Measurements from ENCODE around the gene EML1.

Gene EML1

DNA sequence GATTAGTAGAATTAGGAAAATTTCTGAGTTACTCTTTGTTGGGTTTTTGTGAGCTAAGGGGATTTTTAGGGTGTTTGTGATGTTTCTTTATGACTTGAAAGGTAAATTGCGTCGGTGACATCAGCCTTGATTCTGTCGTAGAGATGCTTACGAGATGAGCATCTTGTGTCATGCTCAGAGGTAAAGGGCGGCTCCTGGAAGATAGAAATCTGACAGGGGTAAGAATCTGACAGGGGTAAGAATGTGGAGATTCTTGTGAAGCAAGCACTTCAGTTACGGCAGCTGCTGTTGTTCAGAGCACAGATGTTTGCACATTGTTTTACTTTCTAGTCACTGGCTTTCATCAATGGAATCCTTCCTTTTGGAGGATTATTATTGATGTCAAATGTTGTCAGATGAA lies 22.5 kb downstream of the EML1 start:
- H3K4me1 ChIP-seq (ENCODE audit: control insufficient read depth in 1 of 2, insufficient read depth in 1 of 2, low read depth in 1 of 2, low read length in 1 of 2): no peaks in the 10 kb centered on the region
- H3K27ac ChIP-seq: no peak overlapping the region
- no peak overlapping the region for H3K4me3 ChIP-seq (ENCODE audit: low read depth in 1 of 2, low read length in 1 of 2)
- no peaks in the 10 kb centered on the region for H3K9me3 ChIP-seq
- H3K36me3 ChIP-seq: no peaks in the 10 kb centered on the region
- H3K27me3 ChIP-seq: peaks cover 62% of the 10 kb centered on the region
- no peak for TF ChIP-seq CTCF (IDR thresholded peaks at IDR 0.05)

- TF ChIP-seq CTCF (IDR thresholded peaks at IDR 0.05): no peak
- no peak overlapping the region for H3K4me3 ChIP-seq (ENCODE audit: low read depth in 1 of 2, low read length in 1 of 2)
- H3K27ac ChIP-seq: no peak overlapping the region
- peaks cover 68% of the 10 kb centered on the region for H3K27me3 ChIP-seq
- H3K4me1 ChIP-seq (ENCODE audit: control insufficient read depth in 1 of 2, insufficient read depth in 1 of 2, low read depth in 1 of 2, low read length in 1 of 2): no peaks in the 10 kb centered on the region
- H3K36me3 ChIP-seq: no peaks in the 10 kb centered on the region
- no peaks in the 10 kb centered on the region for H3K9me3 ChIP-seq
Measured at GRCh38 chr14:99816217-99816616, 23.0 kb downstream of the EML1 start.

DNA sequence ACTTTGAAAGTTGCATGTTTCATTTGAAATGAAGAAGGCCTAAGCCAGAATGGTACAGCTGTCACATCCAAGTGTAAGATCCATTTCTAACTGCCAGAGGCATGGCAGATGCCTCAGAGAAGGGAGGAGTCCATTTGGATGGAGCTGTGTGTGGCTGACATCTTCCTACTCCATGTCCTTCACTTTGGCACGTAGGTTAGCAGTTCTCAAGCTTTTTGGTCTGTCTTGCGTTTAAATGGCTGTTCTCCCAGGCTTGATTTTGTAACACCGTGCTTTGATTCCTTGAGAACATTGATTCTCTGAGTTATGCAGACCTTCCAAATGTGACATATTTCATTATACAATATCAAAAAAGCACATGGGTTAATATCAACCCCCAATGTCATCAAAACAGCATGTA lies 23.4 kb downstream of the EML1 start:
- Histone ChIP-seq H3K27ac (no peak overlapping the region), H3K4me1 (ENCODE audit: control insufficient read depth in 1 of 2, insufficient read depth in 1 of 2, low read depth in 1 of 2, low read length in 1 of 2) (no peaks in the 10 kb centered on the region), H3K4me3 (ENCODE audit: low read depth in 1 of 2, low read length in 1 of 2) (no peak overlapping the region), H3K9me3 (no peaks in the 10 kb centered on the region), H3K36me3 (no peaks in the 10 kb centered on the region), H3K27me3 (peaks cover 72% of the 10 kb centered on the region)
- TF ChIP-seq CTCF (IDR thresholded peaks at IDR 0.05): no peak

- Histone ChIP-seq H3K36me3 (no peaks in the 10 kb centered on the region), H3K27me3 (peaks cover 73% of the 10 kb centered on the region), H3K9me3 (no peaks in the 10 kb centered on the region), H3K27ac (no peak overlapping the region), H3K4me3 (ENCODE audit: low read depth in 1 of 2, low read length in 1 of 2) (no peak overlapping the region), H3K4me1 (ENCODE audit: control insufficient read depth in 1 of 2, insufficient read depth in 1 of 2, low read depth in 1 of 2, low read length in 1 of 2) (no peaks in the 10 kb centered on the region)
- TF ChIP-seq CTCF (IDR thresholded peaks at IDR 0.05): no peak
Measured at GRCh38 chr14:99817331-99817730, 24.1 kb downstream of the EML1 start.

GRCh38 chr14:99818503-99819036 lies 25.4 kb downstream of the EML1 start:
- no peaks in the 10 kb centered on the region for H3K4me1 ChIP-seq (ENCODE audit: control insufficient read depth in 1 of 2, insufficient read depth in 1 of 2, low read depth in 1 of 2, low read length in 1 of 2)
- H3K27me3 ChIP-seq: peaks cover 72% of the 10 kb centered on the region
- no peaks in the 10 kb centered on the region for H3K36me3 ChIP-seq
- no peak overlapping the region for H3K4me3 ChIP-seq (ENCODE audit: low read depth in 1 of 2, low read length in 1 of 2)
- no peak overlapping the region for H3K27ac ChIP-seq
- no peaks in the 10 kb centered on the region for H3K9me3 ChIP-seq
- TF ChIP-seq CTCF (IDR thresholded peaks at IDR 0.05): no peak

GRCh38 chr14:99819514-99819913 lies 26.3 kb downstream of the EML1 start:
- TF ChIP-seq CTCF (IDR thresholded peaks at IDR 0.05): no peak
- Histone ChIP-seq H3K36me3 (no peaks in the 10 kb centered on the region), H3K4me1 (ENCODE audit: control insufficient read depth in 1 of 2, insufficient read depth in 1 of 2, low read depth in 1 of 2, low read length in 1 of 2) (no peaks in the 10 kb centered on the region), H3K4me3 (ENCODE audit: low read depth in 1 of 2, low read length in 1 of 2) (no peak overlapping the region), H3K27me3 (peaks cover 67% of the 10 kb centered on the region), H3K27ac (no peak overlapping the region), H3K9me3 (no peaks in the 10 kb centered on the region)

All from neutrophil (primary cell).